ENCODE results near the gene PPA1.
"Not testable (repeated sequence)": the region's sequence is repeated elsewhere in the genome, so short reads cannot be mapped to it uniquely, and the experiment has no call there.

Gene PPA1

GRCh38 chr10:70190102-70190501, 43.1 kb downstream of the PPA1 start:
- TF ChIP-seq, protein P1, sequence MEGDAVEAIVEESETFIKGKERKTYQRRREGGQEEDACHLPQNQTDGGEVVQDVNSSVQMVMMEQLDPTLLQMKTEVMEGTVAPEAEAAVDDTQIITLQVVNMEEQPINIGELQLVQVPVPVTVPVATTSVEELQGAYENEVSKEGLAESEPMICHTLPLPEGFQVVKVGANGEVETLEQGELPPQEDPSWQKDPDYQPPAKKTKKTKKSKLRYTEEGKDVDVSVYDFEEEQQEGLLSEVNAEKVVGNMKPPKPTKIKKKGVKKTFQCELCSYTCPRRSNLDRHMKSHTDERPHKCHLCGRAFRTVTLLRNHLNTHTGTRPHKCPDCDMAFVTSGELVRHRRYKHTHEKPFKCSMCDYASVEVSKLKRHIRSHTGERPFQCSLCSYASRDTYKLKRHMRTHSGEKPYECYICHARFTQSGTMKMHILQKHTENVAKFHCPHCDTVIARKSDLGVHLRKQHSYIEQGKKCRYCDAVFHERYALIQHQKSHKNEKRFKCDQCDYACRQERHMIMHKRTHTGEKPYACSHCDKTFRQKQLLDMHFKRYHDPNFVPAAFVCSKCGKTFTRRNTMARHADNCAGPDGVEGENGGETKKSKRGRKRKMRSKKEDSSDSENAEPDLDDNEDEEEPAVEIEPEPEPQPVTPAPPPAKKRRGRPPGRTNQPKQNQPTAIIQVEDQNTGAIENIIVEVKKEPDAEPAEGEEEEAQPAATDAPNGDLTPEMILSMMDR (IDR thresholded peaks at IDR 0.05; ENCODE audit: low read depth, low read length, missing control alignments) = no peak
- DNase-seq (ENCODE audit: low read depth) = no peak
- no peak overlapping the region for H3K4me3 ChIP-seq (ENCODE audit: low read depth, low read length)
- in situ Hi-C loops (cut with HindIII; ENCODE audit: low sequenced_read_pairs) = no loop called here

GRCh38 chr10:70188768-70189167, 44.5 kb downstream of the PPA1 start:
- in situ Hi-C loops (cut with HindIII; ENCODE audit: low sequenced_read_pairs) = no loop called here
- no peak for DNase-seq (ENCODE audit: low read depth)
- TF ChIP-seq, protein P1 (IDR thresholded peaks at IDR 0.05; ENCODE audit: low read depth, low read length, missing control alignments) = no peak
- no peak overlapping the region for H3K4me3 ChIP-seq (ENCODE audit: low read depth, low read length)

DNA sequence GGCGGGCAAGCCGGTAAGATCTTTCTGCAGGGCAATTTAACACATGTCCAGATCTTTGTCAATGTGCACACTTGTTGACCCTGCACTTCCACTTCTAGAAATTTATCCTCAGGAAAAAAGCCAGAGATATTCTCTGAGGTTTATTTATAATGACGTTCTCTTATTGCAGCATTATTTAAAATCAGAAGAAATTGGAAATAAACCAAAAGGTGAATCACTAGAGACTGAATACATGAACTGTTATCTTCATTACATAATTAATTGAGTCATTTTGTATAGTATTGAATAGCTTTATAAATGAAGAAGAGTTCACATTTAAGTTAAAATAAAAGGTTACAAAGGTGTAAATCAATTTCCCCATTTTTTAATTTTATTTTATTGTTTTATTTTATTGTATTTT, 46.7 kb downstream of the PPA1 start:
- no peak for DNase-seq (ENCODE audit: low read depth)
- H3K4me3 ChIP-seq (ENCODE audit: low read depth, low read length) = no peak overlapping the region
- in situ Hi-C loops (cut with HindIII; ENCODE audit: low sequenced_read_pairs) = no loop called here
- TF ChIP-seq, protein P1 (IDR thresholded peaks at IDR 0.05; ENCODE audit: low read depth, low read length, missing control alignments) = no peak

DNA sequence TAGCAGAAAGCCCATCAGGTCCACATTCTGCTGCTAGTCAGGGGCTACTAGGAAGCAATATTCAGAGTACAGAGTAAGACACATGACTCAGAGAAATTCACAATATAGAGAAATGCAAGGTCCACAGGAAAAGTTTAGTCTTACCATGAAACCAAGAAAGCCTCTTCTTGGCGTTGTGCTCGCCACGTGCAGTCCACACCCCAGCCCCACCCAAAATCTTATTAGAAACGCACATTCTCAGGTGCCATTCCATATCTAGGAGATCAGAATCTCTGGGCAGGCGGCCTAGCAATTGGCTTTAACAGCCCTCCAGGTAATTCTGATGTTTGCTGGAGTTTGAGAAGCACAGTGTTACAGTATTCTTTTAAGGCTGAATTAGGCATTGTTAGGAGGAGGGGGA, 47.1 kb downstream of the PPA1 start:
- H3K4me3 ChIP-seq (ENCODE audit: low read depth, low read length) = no peak overlapping the region
- TF ChIP-seq, protein P1 (IDR thresholded peaks at IDR 0.05; ENCODE audit: low read depth, low read length, missing control alignments) = no peak
- no peak for DNase-seq (ENCODE audit: low read depth)
- in situ Hi-C loops (cut with HindIII; ENCODE audit: low sequenced_read_pairs) = no loop called here

- H3K4me3 ChIP-seq (ENCODE audit: low read depth, low read length) = no peak overlapping the region
- no peak for DNase-seq (ENCODE audit: low read depth)
- TF ChIP-seq, protein P1 (IDR thresholded peaks at IDR 0.05; ENCODE audit: low read depth, low read length, missing control alignments) = no peak
- in situ Hi-C loops (cut with HindIII; ENCODE audit: low sequenced_read_pairs) = no loop called here
Measured at GRCh38 chr10:70183304-70183703, 49.9 kb downstream of the PPA1 start.

DNA sequence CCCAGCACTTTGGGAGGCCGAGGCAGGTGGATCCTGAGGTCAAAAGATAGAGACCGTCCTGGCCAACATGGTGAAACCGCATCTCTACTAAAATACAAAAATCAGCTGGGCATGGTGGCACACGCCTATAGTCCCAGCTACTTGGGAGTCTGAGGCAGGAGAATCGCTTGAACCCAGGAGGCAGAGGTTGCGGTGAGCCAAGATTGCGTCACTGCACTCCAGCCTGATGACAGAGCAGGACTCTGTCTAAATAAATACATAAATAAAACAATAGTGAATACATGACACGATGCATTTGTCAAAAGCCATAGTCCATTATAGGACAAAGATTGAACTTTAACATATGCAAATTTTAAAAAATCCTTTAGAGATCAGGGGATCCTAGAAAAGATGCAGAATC, 54.0 kb downstream of the PPA1 start:
- H3K4me3 ChIP-seq (ENCODE audit: low read depth, low read length); DNase-seq (ENCODE audit: low read depth); in situ Hi-C loops (cut with HindIII; ENCODE audit: low sequenced_read_pairs): not testable (repeated sequence)

GRCh38 chr10:70178139-70178725, 55.0 kb downstream of the PPA1 start:
- DNase-seq (ENCODE audit: low read depth) = no peak
- in situ Hi-C loops (cut with HindIII; ENCODE audit: low sequenced_read_pairs) = no loop called here

More at GRCh38 chr10:70178139-70178725, 55.0 kb downstream of the PPA1 start:
- H3K4me3 ChIP-seq (ENCODE audit: low read depth, low read length) = no peak overlapping the region
- TF ChIP-seq, protein P1 (IDR thresholded peaks at IDR 0.05; ENCODE audit: low read depth, low read length, missing control alignments) = no peak

Data from astrocyte of the cerebellum (primary cell).